Gastroesophageal sphincter (tissue), 4 donors: Measurements from ENCODE around the gene SATB2. TPM values are rescaled to one million over a fixed set of nuclear protein-coding genes. Genes with fewer than 3 reads are reported as not detected.

ENCODE experiments used
- ATAC-seq: fragments of 150-250 bp; one replicate; pipeline ENCODE4 v1.9.1; 2016; ENCODE audit warnings: mild to moderate bottlenecking, moderate library complexity
- H3K27ac ChIP-seq, 4 donors: fragments of 200-600 bp; sonication (generic) in 3 of 4; 1 replicate in 3 of 4; 2 replicates in 1 of 4; pipeline ENCODE4 v1.5.1; 2016 to 2019
- H3K27me3 ChIP-seq: fragments of 200-600 bp; sonication (generic); one replicate; pipeline ENCODE4 v1.5.1; 2019
- H3K36me3 ChIP-seq, 2 donors: fragments of 200-600 bp; sonication (generic); one replicate each; pipeline ENCODE4 v1.5.1; 2019; ENCODE audit warnings: control low read depth in 1 of 2
- H3K4me1 ChIP-seq, 3 donors: fragments of 200-600 bp; sonication (generic); 1 replicate in 2 of 3; 2 replicates in 1 of 3; pipeline ENCODE4 v1.5.1; 2016 to 2019; ENCODE audit warnings: control low read depth in 2 of 3
- H3K4me3 ChIP-seq, 2 donors: fragments of 200-600 bp; sonication (generic); one replicate each; pipeline ENCODE4 v1.5.1; 2019; ENCODE audit warnings: mild to moderate bottlenecking in 1 of 2, moderate library complexity in 1 of 2
- H3K9me3 ChIP-seq, 3 donors: fragments of 200-600 bp; sonication (generic); one replicate each; pipeline ENCODE4 v1.5.1; 2017 to 2019; ENCODE audit warnings: control low read depth in 2 of 3
- EP300 ChIP-seq: sonication (generic); formaldehyde crosslinking; IDR thresholded peaks from one replicate; pipeline ENCODE4 v1.6.1; 2017; ENCODE audit warnings: antibody characterized with exemption, mild to moderate bottlenecking
- POLR2A ChIP-seq, 2 donors: fragments of 450-650 bp; IDR thresholded peaks; one replicate each; pipeline ENCODE4 v1.6.1; 2017; ENCODE audit warnings: antibody characterized with exemption in 2 of 2, mild to moderate bottlenecking in 2 of 2, moderate library complexity in 1 of 2
- POLR2AphosphoS5 ChIP-seq: sonication (generic); formaldehyde crosslinking; IDR thresholded peaks from one replicate; pipeline ENCODE4 v1.6.1; 2017; ENCODE audit warnings: antibody characterized with exemption
- WGBS, 2 donors: methylation state at CpG; one replicate each; pipeline ENCODE4 v1.1.5; 2018; ENCODE audit warnings: low coverage in 1 of 2; 5-methylcytosine and 5-hydroxymethylcytosine counted together
- total RNA-seq, 4 donors: library from RNA; depleted of rRNA; stranded (reverse); fragments of >200 nt; gene quantifications; one replicate each; pipeline ENCODE4 v1.1.0, GENCODE V29; 2016
- TF ChIP-seq, protein P1 (sequence below), 4 experiments: fragments of 200-600 bp in 2 of 4; fragments of 450-650 bp in 2 of 4; sonication (generic) in 1 of 4; IDR thresholded peaks; one replicate each; pipeline ENCODE4 v1.5.1; 2017 to 2019; ENCODE audit warnings: antibody characterized with exemption in 4 of 4, mild to moderate bottlenecking in 2 of 4, moderate library complexity in 2 of 4

SATB2 gene
- total RNA-seq, 4 donors from 2014 or later, result 2.2 to 6.7 (median 3.4) TPM

DNA sequence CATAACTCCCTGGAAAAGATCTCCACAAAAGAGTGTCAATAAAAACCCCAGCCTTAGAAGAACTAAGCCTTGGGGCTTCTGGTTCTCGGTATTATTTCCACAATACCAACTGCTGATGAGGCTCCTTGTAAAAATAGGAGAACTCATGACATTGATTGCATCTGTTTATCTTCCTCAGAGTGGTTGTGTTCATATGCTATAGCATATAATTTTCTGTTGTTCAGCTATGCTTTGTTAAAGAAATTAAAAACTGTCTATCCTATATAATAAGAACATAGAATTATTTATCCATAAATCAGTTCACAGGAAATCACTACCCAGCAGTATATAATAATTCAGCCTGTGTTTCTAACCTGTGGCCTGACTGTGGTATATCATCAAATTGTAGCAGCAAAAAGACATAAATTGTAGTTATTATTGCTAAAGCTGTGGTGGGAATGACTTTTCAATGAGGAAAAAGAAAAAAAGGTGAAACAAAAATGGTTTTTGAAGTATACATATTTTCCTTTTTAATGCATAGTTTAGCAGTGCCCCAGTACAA is 68.9 kb downstream of the SATB2 start:
- H3K27ac ChIP-seq, result no peak overlapping the region
- H3K4me1 ChIP-seq, result no peaks in the 10 kb centered on the region
- 71 to 80% methylated on average over 1 of the region's 1 CpG for WGBS, 2 donors
- H3K27me3 ChIP-seq, result no peaks in the 10 kb centered on the region
- H3K36me3 ChIP-seq, result no peaks in the 10 kb centered on the region
- no peak overlapping the region for H3K4me3 ChIP-seq
- TF ChIP-seq, protein P1, sequence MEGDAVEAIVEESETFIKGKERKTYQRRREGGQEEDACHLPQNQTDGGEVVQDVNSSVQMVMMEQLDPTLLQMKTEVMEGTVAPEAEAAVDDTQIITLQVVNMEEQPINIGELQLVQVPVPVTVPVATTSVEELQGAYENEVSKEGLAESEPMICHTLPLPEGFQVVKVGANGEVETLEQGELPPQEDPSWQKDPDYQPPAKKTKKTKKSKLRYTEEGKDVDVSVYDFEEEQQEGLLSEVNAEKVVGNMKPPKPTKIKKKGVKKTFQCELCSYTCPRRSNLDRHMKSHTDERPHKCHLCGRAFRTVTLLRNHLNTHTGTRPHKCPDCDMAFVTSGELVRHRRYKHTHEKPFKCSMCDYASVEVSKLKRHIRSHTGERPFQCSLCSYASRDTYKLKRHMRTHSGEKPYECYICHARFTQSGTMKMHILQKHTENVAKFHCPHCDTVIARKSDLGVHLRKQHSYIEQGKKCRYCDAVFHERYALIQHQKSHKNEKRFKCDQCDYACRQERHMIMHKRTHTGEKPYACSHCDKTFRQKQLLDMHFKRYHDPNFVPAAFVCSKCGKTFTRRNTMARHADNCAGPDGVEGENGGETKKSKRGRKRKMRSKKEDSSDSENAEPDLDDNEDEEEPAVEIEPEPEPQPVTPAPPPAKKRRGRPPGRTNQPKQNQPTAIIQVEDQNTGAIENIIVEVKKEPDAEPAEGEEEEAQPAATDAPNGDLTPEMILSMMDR (IDR thresholded peaks at IDR 0.05), result no peak
- TF ChIP-seq POLR2AphosphoS5 (no peak), EP300 (no peak), POLR2A (IDR thresholded peaks at IDR 0.05) (no peak)
- ATAC-seq, result no peak
- no peaks in the 10 kb centered on the region for H3K9me3 ChIP-seq

DNA sequence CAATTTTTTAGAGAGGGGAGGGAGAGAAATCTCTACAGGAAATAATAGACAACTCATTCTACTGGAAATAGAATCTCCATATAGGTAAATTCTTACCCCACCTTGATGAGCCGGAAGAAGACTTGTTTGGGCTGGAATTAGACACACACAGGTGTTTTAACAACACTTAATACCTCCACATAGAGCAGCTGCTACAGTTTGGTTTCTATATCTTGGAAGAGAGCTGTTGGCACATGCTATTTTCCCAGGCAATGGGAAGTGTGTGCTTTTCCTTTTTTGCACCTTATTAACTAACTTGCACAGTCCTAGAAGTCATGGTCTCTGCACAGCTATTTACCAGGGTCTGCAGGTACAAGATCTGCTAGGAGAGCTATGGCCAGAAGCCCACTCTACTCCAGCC is 73.7 kb downstream of the SATB2 start:
- no peak overlapping the region for H3K4me3 ChIP-seq
- ATAC-seq, result no peak
- no peaks in the 10 kb centered on the region for H3K27me3 ChIP-seq
- 86 to 100% methylated on average over 1 of the region's 1 CpG for WGBS, 2 donors
- TF ChIP-seq POLR2AphosphoS5 (no peak), POLR2A (IDR thresholded peaks at IDR 0.05) (no peak), EP300 (no peak)
- TF ChIP-seq, protein P1 (IDR thresholded peaks at IDR 0.05), result no peak
- H3K9me3 ChIP-seq, result no peaks in the 10 kb centered on the region
- H3K36me3 ChIP-seq, result peaks cover 0 to 7% of the 10 kb centered on the region in 2 donors
- H3K4me1 ChIP-seq, result no peaks in the 10 kb centered on the region
- H3K27ac ChIP-seq, result no peak overlapping the region

DNA sequence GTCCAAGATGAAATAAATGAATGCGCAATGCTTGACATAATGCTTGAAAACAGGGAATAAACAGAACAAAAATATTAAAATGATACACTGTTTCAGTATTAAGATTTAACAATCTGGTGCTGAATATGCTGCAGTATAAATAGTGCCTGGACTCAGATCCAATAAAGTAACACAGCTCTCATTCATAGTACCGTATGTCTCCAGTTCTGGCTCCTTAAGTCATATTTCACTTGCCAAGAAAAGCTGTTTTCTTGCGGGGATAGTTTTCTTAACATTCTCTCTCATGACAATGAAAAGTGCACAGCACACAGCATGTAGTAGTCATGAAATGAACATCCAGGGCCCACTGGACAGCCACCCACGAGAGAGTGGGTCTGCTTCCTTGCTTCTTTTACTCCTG is 74.7 kb downstream of the SATB2 start:
- H3K27me3 ChIP-seq, result no peaks in the 10 kb centered on the region
- TF ChIP-seq POLR2A (IDR thresholded peaks at IDR 0.05) (no peak), POLR2AphosphoS5 (no peak), EP300 (no peak)
- TF ChIP-seq, protein P1 (IDR thresholded peaks at IDR 0.05), result no peak
- H3K36me3 ChIP-seq, result peaks cover 0 to 7% of the 10 kb centered on the region in 2 donors
- ATAC-seq, result no peak
- no peak overlapping the region for H3K27ac ChIP-seq
- no peaks in the 10 kb centered on the region for H3K4me1 ChIP-seq
- no peaks in the 10 kb centered on the region for H3K9me3 ChIP-seq
- 43 to 56% methylated on average over 4 of the region's 4 CpGs for WGBS, 2 donors
- no peak overlapping the region for H3K4me3 ChIP-seq

DNA sequence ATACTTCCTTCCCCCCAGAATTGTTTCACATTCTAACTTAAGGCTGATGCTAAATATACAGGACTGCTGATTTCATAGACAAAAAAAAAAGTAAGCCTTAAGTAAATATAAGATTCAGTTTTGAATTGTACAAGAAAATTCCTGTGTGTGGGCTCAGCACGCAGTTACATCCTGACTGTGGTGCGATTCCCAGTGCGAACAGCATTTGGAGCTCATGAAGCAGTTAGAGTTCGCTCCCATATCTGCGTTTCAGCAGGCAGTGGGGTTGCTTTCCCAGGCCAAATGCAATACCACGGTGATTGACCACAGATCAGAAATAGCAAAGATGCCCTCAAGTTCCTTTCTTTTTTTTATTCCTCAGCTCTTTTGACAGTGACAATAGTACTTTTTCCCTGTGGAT is 75.6 kb downstream of the SATB2 start:
- 56 to 63% methylated on average over 5 to 6 of the region's 6 CpGs for WGBS, 2 donors
- no peak for TF ChIP-seq POLR2A (IDR thresholded peaks at IDR 0.05)
- H3K9me3 ChIP-seq, result no peaks in the 10 kb centered on the region
- no peaks in the 10 kb centered on the region for H3K27me3 ChIP-seq
- no peaks in the 10 kb centered on the region for H3K4me1 ChIP-seq
- no peak for ATAC-seq
- peaks cover 0 to 7% of the 10 kb centered on the region in 2 donors for H3K36me3 ChIP-seq
- H3K4me3 ChIP-seq, result no peak overlapping the region
- no peak overlapping the region for H3K27ac ChIP-seq

DNA sequence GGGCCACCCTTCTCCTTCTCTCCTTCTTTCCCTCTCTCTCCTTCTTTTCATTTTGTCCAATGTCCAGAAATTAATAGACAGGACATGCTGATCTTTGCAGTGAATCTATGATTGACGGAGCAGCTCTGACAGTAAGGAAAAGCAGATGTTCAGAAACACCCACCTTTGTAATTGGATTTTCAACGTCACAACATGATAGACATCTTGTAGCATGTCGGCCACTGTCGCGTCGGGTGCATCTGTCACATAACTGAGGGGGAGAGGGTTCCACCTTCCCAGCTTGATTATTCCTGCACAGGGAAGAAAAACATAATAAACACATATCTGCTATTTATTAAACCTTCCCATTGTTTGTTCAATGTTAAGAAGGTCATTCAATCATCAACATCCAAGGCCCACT is 76.2 kb downstream of the SATB2 start:
- ATAC-seq, result no peak
- Histone ChIP-seq H3K4me3 (no peak overlapping the region), H3K4me1 (no peaks in the 10 kb centered on the region), H3K9me3 (no peaks in the 10 kb centered on the region), H3K27me3 (no peaks in the 10 kb centered on the region), H3K36me3 (peaks cover 0 to 7% of the 10 kb centered on the region in 2 donors), H3K27ac (no peak overlapping the region)
- 73 to 74% methylated on average over 6 of the region's 6 CpGs for WGBS, 2 donors
- no peak for TF ChIP-seq POLR2A (IDR thresholded peaks at IDR 0.05)
- TF ChIP-seq, protein P1 (IDR thresholded peaks at IDR 0.05), result no peak
- TF ChIP-seq EP300, result no peak
- no peak for TF ChIP-seq POLR2AphosphoS5
